Mesendoderm (in vitro differentiated cells): Measurements from ENCODE around the gene TNP2.
"Not testable (repeated sequence)": the region's sequence is repeated elsewhere in the genome, so short reads cannot be mapped to it uniquely, and the experiment has no call there.

Experiments used
- DNase-seq: peaks from one replicate; pipeline ENCODE4 v3.0.0; 2013
- H2AK5ac ChIP-seq: 2 replicates; pipeline ENCODE4 v1.6.1; 2013; ENCODE audit warnings: low read length, inconsistent platforms
- H2BK120ac ChIP-seq: 2 replicates; pipeline ENCODE4 v1.6.1; 2013; ENCODE audit warnings: low read depth, mild to moderate bottlenecking, low read length, moderate library complexity, mixed read lengths
- H2BK15ac ChIP-seq: replicated peaks from 2 replicates; pipeline ENCODE4 v1.6.1; 2013; ENCODE audit warnings: low read depth, mild to moderate bottlenecking, moderate library complexity
- H2BK5ac ChIP-seq: 2 replicates; pipeline ENCODE4 v1.6.1; 2013; ENCODE audit warnings: low read length, inconsistent platforms
- H3K18ac ChIP-seq: 2 replicates; pipeline ENCODE4 v1.6.1; 2013; ENCODE audit warnings: mild to moderate bottlenecking, low read length, mixed read lengths
- H3K23ac ChIP-seq: one replicate; pipeline ENCODE4 v1.6.1; 2013; ENCODE audit warnings: low read length
- H3K27ac ChIP-seq: 2 replicates; pipeline ENCODE4 v1.5.1; 2013; ENCODE audit warnings: low read depth, mild to moderate bottlenecking, inconsistent platforms, low read length, moderate library complexity
- H3K27me3 ChIP-seq: 2 replicates; pipeline ENCODE4 v1.6.1; 2013; ENCODE audit warnings: low read length, control low read depth, mild to moderate bottlenecking, inconsistent platforms; ENCODE audit not compliant: insufficient read depth, poor library complexity
- H3K36me3 ChIP-seq: 2 replicates; pipeline ENCODE4 v1.6.1; 2013; ENCODE audit warnings: low read length, inconsistent platforms; ENCODE audit not compliant: control insufficient read depth, insufficient read depth
- H3K4ac ChIP-seq: one replicate; pipeline ENCODE4 v1.6.1; 2013; ENCODE audit warnings: low read depth, mild to moderate bottlenecking, low read length, moderate library complexity
- H3K4me1 ChIP-seq: 2 replicates; pipeline ENCODE4 v1.6.1; 2013; ENCODE audit warnings: low read depth, low read length, inconsistent platforms; ENCODE audit not compliant: control insufficient read depth
- H3K4me2 ChIP-seq: 2 replicates; pipeline ENCODE4 v1.6.1; 2013; ENCODE audit warnings: low read length
- H3K4me3 ChIP-seq: 2 replicates; pipeline ENCODE4 v1.5.1; 2013; ENCODE audit warnings: mild to moderate bottlenecking, low read length
- H3K56ac ChIP-seq: one replicate; pipeline ENCODE4 v1.6.1; 2013; ENCODE audit warnings: low read length
- H3K79me1 ChIP-seq: 2 replicates; pipeline ENCODE4 v1.6.1; 2013; ENCODE audit warnings: low read length, inconsistent platforms
- H3K79me2 ChIP-seq: 2 replicates; pipeline ENCODE4 v1.6.1; 2013; ENCODE audit warnings: mild to moderate bottlenecking, low read length; ENCODE audit not compliant: control insufficient read depth, insufficient read depth
- H3K9ac ChIP-seq: 2 replicates; pipeline ENCODE4 v1.6.1; 2013; ENCODE audit warnings: low read length, inconsistent platforms
- H4K5ac ChIP-seq: one replicate; pipeline ENCODE4 v1.6.1; 2013; ENCODE audit warnings: low read length
- H4K8ac ChIP-seq: one replicate; pipeline ENCODE4 v1.6.1; 2013; ENCODE audit warnings: low read depth, mild to moderate bottlenecking, control low read depth, low read length, moderate library complexity
- WGBS: extraction: QIAGEN DNeasy Blood & Tissue Kit; methylation state at CpG from one replicate; pipeline ENCODE4 v1.1.7; 2013; ENCODE audit warnings: low lambda C conversion rate, missing lambda C conversion rate; ENCODE audit not compliant: insufficient coverage; ENCODE audit errors: extremely low coverage; 5-methylcytosine and 5-hydroxymethylcytosine counted together

TNP2 gene

GRCh38 chr16:11224894-11225676 is 44.0 kb downstream of the TNP2 start:
- no peak overlapping the region for H3K23ac ChIP-seq
- H3K4ac ChIP-seq: no peak overlapping the region
- no peak overlapping the region for H3K56ac ChIP-seq
- no peak overlapping the region for H4K5ac ChIP-seq
- no peaks in the 10 kb centered on the region for H3K36me3 ChIP-seq
- no peak overlapping the region for H3K9ac ChIP-seq
- H3K79me1 ChIP-seq: no peaks in the 10 kb centered on the region
- H3K27ac ChIP-seq: no peak overlapping the region
- no peaks in the 10 kb centered on the region for H3K79me2 ChIP-seq
- H2AK5ac ChIP-seq: no peak overlapping the region
- no peak overlapping the region for H4K8ac ChIP-seq
- no peak overlapping the region for H2BK5ac ChIP-seq
- DNase-seq: no peak
- no peak overlapping the region for H3K4me2 ChIP-seq
- H3K4me1 ChIP-seq: no peaks in the 10 kb centered on the region
- H3K27me3 ChIP-seq: no peaks in the 10 kb centered on the region
- no peak overlapping the region for H2BK15ac ChIP-seq
- no peak overlapping the region for H3K18ac ChIP-seq
- no peak overlapping the region for H2BK120ac ChIP-seq
- H3K4me3 ChIP-seq: no peak overlapping the region
- no CpG with 5 or more reads among the region's 21 CpGs for WGBS

GRCh38 chr16:11224096-11224893 is 44.8 kb downstream of the TNP2 start:
- Histone ChIP-seq H2BK15ac (no peak overlapping the region), H3K4me1 (no peaks in the 10 kb centered on the region), H4K5ac (no peak overlapping the region), H3K56ac (peak overlapping the region; percentile 56), H3K27ac (no peak overlapping the region), H3K4me2 (no peak overlapping the region), H4K8ac (no peak overlapping the region), H3K27me3 (no peaks in the 10 kb centered on the region), H3K18ac (no peak overlapping the region), H2BK5ac (no peak overlapping the region), H3K36me3 (peaks cover under 1% of the 10 kb centered on the region), H3K4me3 (no peak overlapping the region), H3K23ac (no peak overlapping the region), H3K9ac (peak overlapping the region; percentile 49), H3K4ac (no peak overlapping the region), H2AK5ac (no peak overlapping the region), H2BK120ac (no peak overlapping the region), H3K79me2 (no peaks in the 10 kb centered on the region), H3K79me1 (no peaks in the 10 kb centered on the region)
- WGBS: no CpG with 5 or more reads among the region's 24 CpGs
- DNase-seq: peak; percentile 90

- not testable (repeated sequence) for H3K27ac ChIP-seq, H4K5ac ChIP-seq, H3K36me3 ChIP-seq, H3K4me3 ChIP-seq, DNase-seq, H2BK120ac ChIP-seq, H3K56ac ChIP-seq, H3K4me2 ChIP-seq, H3K9ac ChIP-seq, H3K18ac ChIP-seq, H3K79me1 ChIP-seq, H2BK15ac ChIP-seq, H2BK5ac ChIP-seq, H3K4ac ChIP-seq, H3K79me2 ChIP-seq, H3K27me3 ChIP-seq, H3K23ac ChIP-seq, H4K8ac ChIP-seq, H2AK5ac ChIP-seq, H3K4me1 ChIP-seq
- no CpG with 5 or more reads among the region's 2 CpGs for WGBS
Observed at GRCh38 chr16:11220507-11220906, 48.6 kb downstream of the TNP2 start.

- no peak overlapping the region for H2BK120ac ChIP-seq
- H3K18ac ChIP-seq: no peak overlapping the region
- H3K79me1 ChIP-seq: no peaks in the 10 kb centered on the region
- H4K5ac ChIP-seq: no peak overlapping the region
- no peak overlapping the region for H3K27ac ChIP-seq
- no peak overlapping the region for H4K8ac ChIP-seq
- H3K4me1 ChIP-seq: no peaks in the 10 kb centered on the region
- no peak for DNase-seq
- H3K23ac ChIP-seq: no peak overlapping the region
- H3K56ac ChIP-seq: no peak overlapping the region
- no peaks in the 10 kb centered on the region for H3K27me3 ChIP-seq
- no CpG with 5 or more reads among the region's 4 CpGs for WGBS
- H3K4me2 ChIP-seq: no peak overlapping the region
- H3K4ac ChIP-seq: no peak overlapping the region
- H2BK15ac ChIP-seq: no peak overlapping the region
- H3K36me3 ChIP-seq: peaks cover 2% of the 10 kb centered on the region
- H3K79me2 ChIP-seq: no peaks in the 10 kb centered on the region
- no peak overlapping the region for H2BK5ac ChIP-seq
- H3K4me3 ChIP-seq: no peak overlapping the region
- H3K9ac ChIP-seq: no peak overlapping the region
- no peak overlapping the region for H2AK5ac ChIP-seq
Observed at GRCh38 chr16:11219178-11219577, 49.9 kb downstream of the TNP2 start.

GRCh38 chr16:11218604-11218962 is 50.5 kb downstream of the TNP2 start:
- H3K23ac ChIP-seq: no peak overlapping the region
- H3K27me3 ChIP-seq: no peaks in the 10 kb centered on the region
- H3K79me1 ChIP-seq: no peaks in the 10 kb centered on the region
- no peak overlapping the region for H4K5ac ChIP-seq
- H3K4me3 ChIP-seq: no peak overlapping the region
- H3K56ac ChIP-seq: no peak overlapping the region
- H3K18ac ChIP-seq: no peak overlapping the region
- no peak overlapping the region for H3K4ac ChIP-seq
- no peak overlapping the region for H4K8ac ChIP-seq
- WGBS: no CpG with 5 or more reads among the region's 1 CpG
- H2BK15ac ChIP-seq: no peak overlapping the region
- peaks cover 2% of the 10 kb centered on the region for H3K36me3 ChIP-seq
- H2AK5ac ChIP-seq: no peak overlapping the region
- H3K4me1 ChIP-seq: no peaks in the 10 kb centered on the region
- H2BK5ac ChIP-seq: no peak overlapping the region
- DNase-seq: peak; percentile 31
- no peak overlapping the region for H2BK120ac ChIP-seq
- no peak overlapping the region for H3K27ac ChIP-seq
- no peaks in the 10 kb centered on the region for H3K79me2 ChIP-seq
- no peak overlapping the region for H3K9ac ChIP-seq
- H3K4me2 ChIP-seq: no peak overlapping the region
